Stimulated activated CD4-positive, alpha-beta T cell treated with anti-CD3 and anti-CD28 coated beads, Interleukin-15, amount 100 ng/mL, for 24 hours (primary cell): ENCODE results near the gene CYP24A1.
"Not testable (repeated sequence)": the region's sequence is repeated elsewhere in the genome, so short reads cannot be mapped to it uniquely, and the experiment has no call there.

ENCODE experiments used
- DNase-seq: peaks from one replicate; pipeline ENCODE4 v3.0.0-alpha.2; 2020

The CYP24A1 gene

DNA sequence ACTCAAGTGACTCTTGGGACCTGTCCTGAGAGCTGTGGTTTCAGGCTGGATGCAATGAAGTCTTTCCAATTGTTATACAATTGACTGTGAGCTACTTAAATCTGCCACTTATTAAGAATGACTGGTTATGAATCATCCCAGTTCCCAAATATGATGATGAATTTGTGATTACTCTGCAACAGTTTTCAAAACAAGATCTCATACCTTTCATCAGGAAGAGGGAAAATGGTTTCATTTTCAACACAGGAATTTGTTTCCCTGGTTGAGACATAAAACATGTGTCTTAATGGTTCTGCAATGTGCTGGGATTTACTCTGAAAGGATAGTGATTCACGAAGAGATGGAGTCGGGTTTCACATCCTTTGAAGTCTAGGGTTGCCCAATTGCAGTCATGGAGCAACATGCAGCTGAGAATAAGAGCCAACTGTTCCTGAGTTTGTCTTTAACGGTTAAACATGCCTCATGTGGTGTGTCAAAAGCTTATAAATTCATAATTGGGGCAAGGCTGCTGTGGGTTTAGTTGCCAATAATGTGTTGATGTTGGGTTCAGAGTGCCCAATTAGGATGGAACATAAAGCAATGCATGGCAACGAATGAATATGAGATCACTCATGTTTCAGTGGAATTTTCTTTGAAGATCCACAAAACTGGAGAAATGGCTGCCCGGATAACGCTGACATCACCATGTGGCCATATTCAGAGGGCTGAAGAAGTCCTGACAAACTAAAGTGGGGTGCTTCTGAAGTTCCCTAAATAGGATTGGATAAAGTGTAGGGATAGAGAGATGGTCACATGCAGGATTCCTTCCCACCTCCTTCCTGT, 41.0 kb downstream of the CYP24A1 start:
- DNase-seq = no peak

DNA sequence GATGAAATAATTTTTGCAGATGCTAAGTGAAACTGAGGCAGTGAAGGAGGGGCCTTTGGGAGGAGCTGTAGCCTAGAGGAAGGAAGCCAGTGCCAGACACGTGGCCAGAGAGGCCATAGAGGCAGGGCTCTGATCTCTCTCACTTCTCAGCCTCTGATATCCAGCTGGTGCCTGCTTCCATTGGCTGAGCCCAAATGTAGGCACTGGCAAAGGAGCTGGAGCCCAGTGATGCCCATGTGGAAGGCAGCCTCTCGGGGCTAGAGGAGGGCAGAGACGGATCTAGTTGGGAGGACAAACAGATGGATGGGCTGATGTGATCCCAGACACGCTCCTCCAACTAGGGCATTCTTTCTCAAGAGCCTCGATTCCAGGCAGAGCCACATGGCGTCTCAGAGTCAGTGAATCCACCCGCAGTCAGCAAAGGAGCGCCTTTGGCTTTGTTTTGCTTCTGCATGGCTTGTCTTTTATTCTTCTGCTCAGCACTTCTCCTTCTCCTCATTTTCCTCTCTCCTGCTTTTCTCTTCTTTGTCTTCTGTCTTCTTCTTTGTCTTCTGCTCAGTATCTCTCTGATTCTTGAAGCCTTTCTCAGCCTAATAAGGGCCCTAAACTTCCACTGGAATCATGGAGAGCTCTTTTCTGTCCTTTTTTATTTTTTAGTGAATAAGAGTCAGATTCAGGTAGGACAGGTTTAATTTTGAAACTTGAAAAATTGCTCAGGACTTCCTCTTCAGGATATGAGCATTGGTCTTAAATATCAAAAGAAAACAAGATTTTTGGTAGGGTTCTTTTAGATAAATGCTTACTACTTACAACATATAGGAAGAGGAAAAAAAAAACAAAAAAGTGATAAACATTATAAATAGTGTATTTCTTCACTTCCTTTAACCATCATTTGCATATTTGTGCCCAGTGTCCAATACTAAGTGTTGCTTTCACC, 41.8 kb downstream of the CYP24A1 start:
- DNase-seq = no peak

DNA sequence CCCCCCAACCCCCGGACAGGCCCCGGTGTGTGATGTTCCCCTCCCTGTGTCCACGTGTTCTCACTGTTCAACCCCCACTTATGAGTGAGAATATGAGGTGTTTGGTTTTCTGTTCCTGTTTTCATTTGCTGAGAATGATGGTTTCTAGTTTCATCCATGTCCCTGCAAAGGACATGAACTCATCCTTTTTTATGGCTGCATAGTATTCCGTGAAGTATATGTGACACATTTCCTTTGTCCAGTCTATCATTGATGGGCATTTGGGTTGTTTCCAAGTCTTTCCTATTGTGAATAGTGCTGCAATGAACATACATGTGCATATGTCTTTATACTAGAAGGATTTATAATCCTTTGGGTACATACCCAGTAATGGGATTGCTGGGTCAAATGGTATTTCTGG, 42.7 kb downstream of the CYP24A1 start:
- not testable (repeated sequence) for DNase-seq

DNA sequence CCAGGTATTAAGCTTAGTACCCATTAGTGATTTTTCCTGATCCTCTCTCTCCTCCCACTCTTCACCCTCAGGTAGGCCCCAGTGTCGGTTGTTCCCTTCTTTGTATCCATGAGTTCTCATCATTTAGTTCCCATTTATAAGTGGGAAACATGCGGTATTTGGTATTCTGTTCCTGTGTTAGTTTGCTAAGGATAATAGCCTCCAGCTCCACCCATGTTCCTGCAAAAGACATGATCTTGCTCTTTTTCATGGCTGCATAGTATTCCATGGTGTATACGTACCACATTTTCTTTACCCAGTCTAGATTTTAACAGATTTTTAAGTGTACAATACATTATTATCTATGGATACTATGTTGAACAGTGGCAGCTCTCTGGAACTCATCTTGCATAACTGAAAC, 44.4 kb downstream of the CYP24A1 start:
- DNase-seq = no peak

DNA sequence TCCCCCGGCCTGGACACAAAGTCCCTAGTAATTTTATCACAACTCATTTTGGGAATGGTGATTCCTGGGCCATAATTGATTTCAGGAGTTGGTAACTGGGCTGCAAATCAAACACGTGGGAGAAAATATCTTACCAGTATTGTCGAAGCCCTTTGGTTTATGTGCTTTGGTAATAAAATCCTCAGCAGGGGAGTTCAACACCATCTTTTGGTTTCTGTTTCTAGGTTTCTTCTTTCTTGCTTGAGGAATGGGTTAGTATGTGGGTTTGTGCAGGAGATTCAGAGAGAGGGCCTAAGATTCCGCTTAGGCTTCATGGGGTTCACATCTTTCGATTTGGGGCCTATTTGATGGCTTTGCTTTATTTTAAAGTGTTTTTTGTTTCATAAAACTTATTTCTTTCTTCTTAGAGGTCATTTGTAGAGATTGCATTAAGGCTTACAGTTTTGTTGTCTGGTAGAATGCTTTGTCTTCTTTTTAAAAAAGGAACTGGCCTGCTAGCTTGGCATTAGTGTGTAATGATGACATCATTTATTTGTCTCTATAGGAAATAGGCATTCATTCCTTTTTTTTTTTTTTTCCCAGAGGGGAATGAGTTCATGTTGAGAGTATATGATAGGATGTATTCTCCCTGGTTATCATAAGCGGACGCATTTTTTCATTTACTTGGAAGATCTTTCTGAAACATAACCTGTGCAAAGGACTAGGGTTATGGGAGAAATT, 45.8 kb downstream of the CYP24A1 start:
- DNase-seq = no peak

DNA sequence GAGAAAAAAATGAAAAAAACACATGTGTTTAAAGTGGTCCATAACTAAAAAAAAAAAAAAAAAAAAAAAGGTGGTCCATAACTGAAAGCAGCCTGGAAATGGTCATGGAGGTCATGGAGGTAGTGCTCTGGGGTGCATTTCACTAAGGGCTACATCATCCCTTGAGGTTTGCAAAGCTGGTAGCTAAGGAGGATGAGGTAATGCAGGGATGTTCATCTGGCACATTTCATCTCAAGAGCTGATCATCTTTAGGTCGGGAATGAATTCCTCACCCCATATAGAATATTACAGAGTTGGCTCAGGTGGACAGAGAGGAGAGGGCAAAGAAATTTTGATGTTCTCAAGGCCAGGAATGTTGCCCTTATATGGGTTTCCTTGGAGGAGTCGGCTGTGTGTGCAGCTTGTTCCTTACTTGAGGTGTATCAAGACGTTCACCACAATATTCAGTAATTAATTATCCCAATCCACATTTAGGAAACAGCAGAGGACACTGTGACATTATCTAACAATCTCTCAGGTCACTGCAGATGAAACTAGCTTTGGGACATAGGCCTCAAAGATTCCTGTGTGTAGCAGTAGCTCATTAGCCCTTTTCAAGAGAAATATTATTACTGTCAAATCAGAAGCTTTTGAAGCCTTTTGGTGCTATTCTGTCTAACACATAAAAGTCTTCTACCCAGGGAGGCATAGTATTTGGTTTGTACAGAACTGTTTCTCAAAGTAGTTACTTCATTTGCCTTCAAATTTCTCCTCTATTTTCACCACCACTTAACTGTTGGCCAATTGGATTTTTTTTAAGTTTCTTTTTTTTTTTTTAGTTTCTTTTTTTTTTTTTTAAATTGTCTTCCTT, 46.8 kb downstream of the CYP24A1 start:
- no peak for DNase-seq

DNA sequence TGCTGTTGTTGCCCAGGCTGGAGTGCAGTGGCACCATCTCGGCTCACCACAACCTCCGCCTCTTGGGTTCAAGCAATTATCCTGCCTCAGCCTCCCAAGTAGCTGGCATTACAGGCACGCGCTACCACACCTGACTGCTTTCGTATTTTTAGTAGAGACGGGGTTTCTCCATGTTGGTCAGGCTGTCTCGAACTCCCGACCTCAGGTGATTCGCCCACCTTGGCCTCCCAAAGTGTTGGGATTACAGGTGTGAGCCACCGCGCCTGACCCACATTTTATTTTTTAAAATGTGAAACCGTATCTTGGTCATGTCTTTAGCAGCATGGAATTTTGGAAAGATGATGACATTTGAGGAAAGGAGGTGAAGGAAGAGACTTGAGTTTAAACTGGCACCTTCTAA, 47.5 kb downstream of the CYP24A1 start:
- DNase-seq = not testable (repeated sequence)

DNA sequence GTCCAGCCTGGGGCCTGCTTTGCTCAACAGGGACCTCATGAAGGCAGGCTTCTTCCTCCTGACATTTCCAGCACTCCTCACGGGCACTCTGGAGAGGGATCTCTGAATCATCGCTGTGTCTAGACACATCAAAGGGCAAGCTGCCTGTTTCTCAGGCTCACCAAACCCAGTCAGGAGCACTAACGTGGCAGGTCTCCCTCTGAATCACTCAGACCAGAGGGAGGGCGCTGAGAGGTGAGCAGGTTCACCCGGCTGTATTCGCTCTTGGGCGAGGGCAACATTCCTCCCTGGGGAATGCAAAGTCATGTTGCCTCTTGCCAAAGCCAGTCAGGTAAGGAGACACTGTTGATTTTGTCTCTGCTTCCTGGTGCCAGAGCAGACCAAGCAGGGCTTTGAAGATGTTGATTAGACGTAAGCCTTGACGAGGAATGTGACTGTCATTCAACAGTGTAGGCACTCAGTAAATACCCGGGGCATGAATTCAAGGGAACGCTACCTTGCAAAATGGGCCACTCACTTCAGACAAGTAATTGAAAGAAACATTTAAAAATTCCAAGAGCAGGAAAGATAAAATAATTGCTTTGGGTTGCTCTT, 50.1 kb downstream of the CYP24A1 start:
- DNase-seq = no peak

DNA sequence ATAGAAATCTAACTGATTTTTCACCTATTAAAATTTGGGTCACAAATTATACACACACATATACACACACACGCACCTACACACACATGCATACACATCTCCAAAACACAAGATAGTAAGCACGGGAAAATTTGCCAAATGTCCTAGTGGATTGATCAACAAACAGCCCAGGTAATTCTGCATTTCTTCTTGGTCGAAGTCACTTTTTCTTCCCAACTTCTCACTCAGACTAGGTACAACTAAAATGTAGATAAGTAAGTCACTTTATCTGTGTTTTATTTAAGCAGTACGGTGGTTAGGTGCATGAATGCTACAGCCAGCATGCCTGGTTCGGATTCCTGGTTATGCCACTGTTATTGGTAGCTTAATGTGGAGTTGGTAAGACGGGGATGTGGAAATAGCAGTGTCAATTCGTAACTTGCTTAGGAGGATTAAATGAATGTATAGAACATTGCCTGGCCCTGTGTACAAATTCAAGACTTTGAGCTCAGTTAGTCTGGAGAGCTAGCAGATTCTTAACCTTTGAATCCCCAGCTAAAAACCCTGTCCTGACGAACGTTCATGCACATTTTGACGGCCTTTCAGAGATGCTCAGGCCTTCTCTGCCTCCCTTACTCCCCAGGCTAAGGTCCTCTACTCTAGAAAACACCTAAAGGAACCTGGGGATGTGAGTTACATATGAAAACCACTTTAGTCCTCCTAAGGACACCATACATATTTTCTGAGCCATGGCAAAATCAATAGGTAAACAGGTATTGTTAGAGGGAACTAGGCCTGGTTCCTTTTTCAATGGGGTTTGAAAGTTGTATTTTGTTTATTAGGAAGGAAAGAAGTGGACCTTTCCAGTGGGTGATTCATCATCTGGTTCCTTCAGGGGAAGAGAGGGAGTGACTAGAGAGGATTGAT, 50.9 kb downstream of the CYP24A1 start:
- no peak for DNase-seq

DNA sequence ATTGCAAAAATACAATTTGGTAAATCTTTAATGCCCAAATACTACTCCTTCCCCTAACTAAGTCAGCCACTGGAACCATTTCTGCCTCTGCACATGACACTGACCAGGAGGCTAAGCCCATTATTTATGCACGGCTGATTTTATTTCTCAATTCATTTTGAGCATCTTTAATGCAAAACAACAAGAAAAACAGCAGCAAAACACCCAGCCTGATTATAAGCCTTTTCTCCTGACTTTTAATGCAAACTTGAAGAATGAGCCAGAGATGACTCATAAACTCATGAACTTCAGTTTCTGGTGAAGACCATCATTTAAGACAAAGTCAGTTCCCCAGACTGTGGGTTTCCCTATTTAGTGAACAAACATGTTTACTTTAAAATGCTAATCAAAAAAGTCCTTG, 51.6 kb downstream of the CYP24A1 start:
- no peak for DNase-seq

DNA sequence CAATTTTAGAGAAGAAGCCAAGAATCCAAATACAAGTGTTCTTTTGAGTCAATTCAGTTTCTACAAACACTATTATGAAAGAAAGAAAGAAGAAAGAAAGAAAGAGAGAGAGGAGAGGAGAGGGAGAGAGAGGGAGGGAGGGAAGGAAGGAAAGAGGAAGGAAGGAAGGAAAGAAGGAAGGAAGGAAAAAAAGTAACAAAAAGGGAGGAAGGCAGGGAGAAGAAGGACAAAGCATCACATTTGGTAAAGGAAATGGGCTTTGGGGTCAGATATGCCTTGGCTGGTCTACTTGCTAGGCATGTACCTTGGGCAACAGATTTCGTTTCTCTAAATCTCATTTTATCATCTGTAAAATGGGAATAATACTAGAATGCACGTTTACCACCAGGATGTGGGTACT, 54.0 kb downstream of the CYP24A1 start:
- DNase-seq = no peak

DNA sequence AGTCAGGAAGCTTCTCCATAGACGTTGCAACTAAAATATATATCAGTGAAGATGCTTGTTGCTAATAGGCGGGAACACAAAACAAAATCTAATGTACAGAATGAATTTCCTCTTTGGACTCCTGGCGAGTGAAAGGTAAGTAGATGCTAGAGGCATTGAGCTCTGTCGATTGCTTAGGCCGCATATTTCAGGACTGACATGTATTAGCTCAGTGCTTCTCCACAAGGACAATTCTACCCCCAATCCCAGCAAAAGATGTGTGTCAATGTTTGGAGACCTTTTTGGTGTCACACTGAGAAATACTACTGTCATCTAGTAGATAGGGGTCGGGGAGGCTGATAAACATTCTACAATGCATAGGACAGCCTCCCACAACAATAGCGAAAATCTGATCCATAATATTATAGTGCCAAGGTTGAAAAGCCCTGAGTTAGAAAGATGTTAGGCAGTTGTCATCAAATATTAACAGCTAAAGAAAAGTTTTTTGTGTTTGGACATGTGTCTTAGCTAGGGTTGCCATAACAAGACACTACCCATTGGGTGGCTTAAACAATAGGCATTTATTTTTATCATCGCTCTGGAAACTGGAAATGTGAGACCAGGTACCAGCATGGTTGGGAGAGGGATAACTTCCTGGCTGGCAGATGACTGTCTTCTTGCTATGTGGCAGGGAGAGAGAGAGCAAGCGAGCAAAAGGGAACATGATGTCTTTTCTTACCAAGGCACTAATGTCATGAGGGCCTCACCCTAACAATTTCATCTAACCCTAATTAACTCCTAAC, 55.4 kb downstream of the CYP24A1 start:
- no peak for DNase-seq

DNA sequence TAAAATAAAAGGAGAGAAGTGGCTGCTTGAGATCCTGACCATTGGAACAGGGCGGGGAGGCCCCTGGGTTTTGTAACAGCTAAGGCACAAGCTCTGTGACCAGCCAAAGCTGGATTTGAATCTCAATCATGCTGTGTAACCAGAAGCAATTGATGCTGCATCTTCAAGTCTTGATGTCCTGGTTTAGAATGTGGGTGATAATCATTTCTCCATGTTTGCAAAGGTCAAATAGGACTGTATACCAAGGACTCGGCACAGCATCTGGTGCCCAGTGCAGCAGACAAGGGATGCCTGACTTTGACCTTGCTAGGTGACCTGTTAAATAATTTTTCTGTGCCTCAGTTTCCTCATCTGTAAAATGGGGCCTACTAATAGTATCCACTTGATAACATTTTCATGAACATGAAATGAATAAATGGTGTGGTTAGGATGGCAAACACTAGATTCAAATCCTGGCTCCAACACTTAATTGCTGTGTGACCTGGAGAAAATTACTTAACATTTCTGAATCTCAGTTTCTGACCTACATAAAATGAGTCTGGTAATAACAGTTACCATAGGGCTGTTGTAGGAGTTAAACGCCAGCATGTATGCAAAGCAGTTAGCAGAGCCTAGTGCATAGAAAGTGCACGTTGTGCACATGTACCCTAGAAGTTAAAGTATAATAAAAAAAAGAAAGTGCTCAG, 57.1 kb downstream of the CYP24A1 start:
- no peak for DNase-seq

DNA sequence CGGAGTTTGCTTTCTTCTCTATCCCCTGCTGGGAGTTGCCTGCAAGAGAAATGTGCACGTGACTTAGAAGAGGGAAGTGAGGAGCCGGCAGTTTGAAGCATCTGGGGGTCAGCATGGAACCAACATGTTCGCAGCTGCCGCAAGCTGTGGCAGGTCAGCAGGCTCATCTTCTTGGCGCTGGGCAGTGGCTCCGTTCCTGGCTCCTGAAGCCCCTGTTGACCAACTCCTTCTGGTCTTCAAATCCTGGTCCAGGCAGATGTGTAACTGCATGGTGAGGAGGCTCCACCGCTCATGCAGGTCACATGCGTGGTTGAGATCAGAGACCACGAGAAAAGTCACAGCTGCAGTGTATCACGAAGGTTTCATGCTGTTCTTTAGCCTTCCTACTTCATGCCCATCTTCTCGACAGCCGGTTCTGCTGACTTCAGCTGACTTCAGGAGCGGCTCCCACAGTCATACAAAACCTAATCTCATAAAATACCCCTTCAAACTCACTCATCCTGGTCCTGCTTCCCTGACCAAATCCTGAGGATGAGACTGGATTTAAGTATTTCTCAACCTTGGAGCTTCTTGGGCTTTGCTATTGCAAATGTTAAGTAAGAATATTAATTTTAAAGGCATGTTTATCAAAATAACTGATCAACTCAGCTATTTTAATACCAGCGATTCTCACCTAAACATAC, 58.5 kb downstream of the CYP24A1 start:
- DNase-seq = no peak

DNA sequence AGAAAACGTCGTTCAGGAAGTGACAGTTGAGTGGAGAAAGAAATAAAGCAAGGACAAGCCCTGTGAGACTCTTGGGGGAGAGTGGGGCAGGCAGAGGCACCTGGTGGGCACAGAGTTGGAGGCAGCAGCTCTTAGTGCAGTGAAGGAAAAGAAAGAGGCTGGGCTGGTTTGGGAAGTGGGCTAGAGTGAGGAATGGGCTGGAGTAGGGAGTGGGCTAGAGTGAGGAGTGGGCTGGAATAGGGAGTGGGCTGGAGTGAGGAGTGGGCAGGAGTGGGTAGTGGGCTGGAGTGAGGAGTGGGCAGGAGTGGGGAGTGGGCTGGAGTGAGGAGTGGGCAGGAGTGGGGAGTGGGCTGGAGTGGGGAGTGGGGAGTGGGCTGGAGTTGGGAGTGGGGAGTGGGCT, 59.7 kb downstream of the CYP24A1 start:
- no peak for DNase-seq

DNA sequence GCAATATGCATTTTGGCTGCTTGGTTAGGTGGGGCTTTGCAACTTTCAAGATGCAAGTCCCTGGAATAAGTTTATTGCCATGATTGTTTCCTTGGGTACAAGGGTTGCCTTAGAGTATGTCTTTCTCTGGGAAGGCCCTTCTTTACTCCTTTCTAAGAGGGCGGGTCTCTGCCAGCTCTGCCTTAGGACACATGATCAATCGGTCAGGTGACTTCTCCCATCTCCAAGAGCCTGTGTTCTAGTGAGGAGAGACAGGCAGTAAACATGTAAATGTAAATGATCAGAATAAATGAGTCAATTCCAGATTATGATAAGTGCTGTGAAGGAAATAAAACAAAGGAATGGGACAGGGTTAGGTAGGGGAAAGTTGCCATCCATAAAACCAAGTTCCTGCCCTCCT, 60.2 kb downstream of the CYP24A1 start:
- no peak for DNase-seq

DNA sequence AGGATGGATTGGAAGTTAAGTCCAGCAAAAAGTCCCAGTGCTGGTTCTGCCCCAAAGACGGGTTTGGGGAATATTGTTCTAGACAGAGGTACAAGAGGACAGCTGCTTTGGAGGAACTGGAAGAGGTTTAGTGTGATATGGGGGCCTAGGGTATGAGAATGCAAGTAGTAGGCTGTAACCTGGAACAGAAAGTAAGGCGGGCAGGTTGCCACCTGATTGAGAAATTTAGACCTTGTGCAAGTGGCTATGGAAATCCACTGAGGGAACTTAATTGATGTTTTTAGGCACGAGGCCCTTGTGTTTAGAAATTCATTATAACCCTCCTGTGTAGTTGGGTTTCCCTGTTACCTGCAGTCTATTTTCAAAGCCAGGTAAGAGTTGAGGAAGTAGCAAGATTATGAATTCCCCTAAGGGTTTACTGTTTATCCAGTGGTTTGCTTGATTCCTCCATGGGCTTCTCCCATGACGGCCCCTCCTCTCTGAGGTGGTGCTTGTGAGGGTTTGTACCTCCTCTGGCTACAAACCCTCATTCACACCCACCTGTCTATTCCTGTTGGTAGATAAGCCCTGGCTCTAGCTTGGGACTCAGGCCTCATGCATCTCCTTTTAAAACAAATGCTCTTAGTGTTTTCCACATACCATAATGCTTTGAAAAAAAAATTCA, 61.4 kb downstream of the CYP24A1 start:
- DNase-seq = no peak

DNA sequence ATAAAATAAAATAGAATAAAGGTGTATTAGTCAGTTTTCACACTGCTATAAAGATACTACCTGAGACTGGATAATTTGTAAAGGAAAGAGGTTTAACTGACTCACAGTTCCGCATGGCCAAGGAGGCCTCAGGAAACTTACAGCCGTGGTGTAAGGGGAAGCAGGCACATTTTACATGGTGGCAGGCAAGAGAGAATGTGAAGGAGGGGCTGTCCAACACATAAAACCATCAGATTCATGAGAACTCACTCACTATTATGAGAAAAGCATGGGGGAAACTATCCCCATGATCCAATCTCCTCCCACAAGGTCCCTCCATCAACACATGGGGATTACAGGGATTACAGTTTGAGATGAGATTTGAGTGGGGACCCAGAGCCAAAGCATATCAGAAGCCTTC, 62.3 kb downstream of the CYP24A1 start:
- DNase-seq = no peak
